Posterior cingulate gyrus (tissue), 11 donors: ENCODE results near the gene NPY1R.

Experiments
- DNase-seq, 10 donors: peaks; one replicate each; pipeline versions ENCODE4 v3.0.0 to v3.0.0-alpha.2; 2020 to 2021; ENCODE audit warnings: mixed read lengths in 3 of 10
- intact Hi-C: fragments of 100-400 bp; cut with DNase I; formaldehyde crosslinking; loops from one replicate; pipeline ENCODE4 v1.15.1; 2023

The NPY1R gene

GRCh38 chr4:163280703-163281519 is 51.5 kb downstream of the NPY1R start:
- intact Hi-C loops = no loop called here
- no peak for DNase-seq

GRCh38 chr4:163279713-163280112 is 52.7 kb downstream of the NPY1R start:
- intact Hi-C loops = no loop called here
- DNase-seq = no peak

- intact Hi-C loops = no loop called here
- DNase-seq = no peak
These were observed 57.5 kb downstream of the NPY1R start for GRCh38 chr4:163274861-163275260.
